WTC11 (cell line): ENCODE results near the gene LHFPL6. TPM values are rescaled to one million over a fixed set of nuclear protein-coding genes. Genes with fewer than 3 reads are reported as not detected.

Source experiments
- ATAC-seq: fragments of 200-7000 bp; cut with Tn5 transposase; 2 replicates; pipeline ENCODE4 v1.10.0; 2021; ENCODE audit warnings: mild to moderate bottlenecking, moderate library complexity
- CTCF ChIA-PET: fragments of 300-600 bp; sonication (Branson Sonifier 250); formaldehyde crosslinking; loops from one replicate; lab custom pipeline; 2021; ENCODE audit warnings: antibody characterized with exemption; lab: Charles Lee
- POLR2A ChIA-PET: fragments of 350-600 bp; sonication (Branson Sonifier 250); formaldehyde crosslinking; loops from one replicate; lab custom pipeline; 2021; ENCODE audit warnings: antibody characterized with exemption; lab: Charles Lee
- DNase-seq: peaks from one replicate; pipeline ENCODE4 v3.0.0; 2021; ENCODE audit warnings: low spot score
- H3K27ac Mint-ChIP-seq: 2 replicates; pipeline ENCODE4 v1.8.0; 2021; ENCODE audit warnings: mixed read lengths
- H3K27me3 Mint-ChIP-seq: 2 replicates; pipeline ENCODE4 v1.8.0; 2021; ENCODE audit warnings: low read depth, mild to moderate bottlenecking, moderate library complexity, mixed read lengths
- H3K36me3 Mint-ChIP-seq: 2 replicates; pipeline ENCODE4 v1.8.0; 2021; ENCODE audit warnings: mixed read lengths
- H3K4me1 Mint-ChIP-seq: 2 replicates; pipeline ENCODE4 v1.8.0; 2022; ENCODE audit warnings: mixed read lengths
- H3K4me3 Mint-ChIP-seq: 2 replicates; pipeline ENCODE4 v1.8.0; 2021; ENCODE audit warnings: mild to moderate bottlenecking, moderate library complexity, mixed read lengths
- H3K9me3 Mint-ChIP-seq: 2 replicates; pipeline ENCODE4 v1.8.0; 2021; ENCODE audit warnings: mixed read lengths
- ARID4B ChIP-seq: sonication (generic); formaldehyde crosslinking; IDR thresholded peaks from 2 replicates; pipeline ENCODE4 v1.8.0; 2023; ENCODE audit warnings: missing genetic modification reagents, mild to moderate bottlenecking, borderline replicate concordance
- CDX4 ChIP-seq: fragments of 250-450 bp; sonication (Bioruptor Pico); IDR thresholded peaks from 2 replicates; pipeline ENCODE4 v1.9.0; 2021; ENCODE audit warnings: moderate library complexity, mild to moderate bottlenecking, inconsistent platforms, borderline replicate concordance
- CREM ChIP-seq: sonication (generic); formaldehyde crosslinking; IDR thresholded peaks from 2 replicates; pipeline ENCODE4 v1.8.1; 2022; ENCODE audit warnings: mild to moderate bottlenecking, missing genetic modification reagents, moderate library complexity
- FOXP1 ChIP-seq: sonication (generic); formaldehyde crosslinking; IDR thresholded peaks from 2 replicates; pipeline ENCODE4 v1.8.0; 2022; ENCODE audit warnings: missing genetic modification reagents, mild to moderate bottlenecking, moderate library complexity, borderline replicate concordance
- IRF2 ChIP-seq: sonication (generic); formaldehyde crosslinking; IDR thresholded peaks from 2 replicates; pipeline ENCODE4 v1.8.0; 2022; ENCODE audit warnings: low read depth, missing genetic modification reagents, borderline replicate concordance
- JAZF1 ChIP-seq: fragments of 250-450 bp; sonication (Bioruptor Pico); IDR thresholded peaks from 2 replicates; pipeline ENCODE4 v1.9.0; 2021; ENCODE audit warnings: moderate library complexity, mild to moderate bottlenecking, inconsistent platforms
- JUN ChIP-seq: sonication (generic); formaldehyde crosslinking; IDR thresholded peaks from 2 replicates; pipeline ENCODE4 v1.8.0; 2023; ENCODE audit warnings: mild to moderate bottlenecking, missing genetic modification reagents
- MLX ChIP-seq: sonication (generic); formaldehyde crosslinking; IDR thresholded peaks from 2 replicates; pipeline ENCODE4 v1.8.1; 2023; ENCODE audit warnings: mild to moderate bottlenecking, missing genetic modification reagents, moderate library complexity
- NFATC4 ChIP-seq: fragments of 250-450 bp; sonication (Bioruptor Pico); IDR thresholded peaks from 2 replicates; pipeline ENCODE4 v1.9.0; 2021; ENCODE audit warnings: mild to moderate bottlenecking
- NR1H2 ChIP-seq: sonication (generic); formaldehyde crosslinking; IDR thresholded peaks from 2 replicates; pipeline ENCODE4 v1.9.0; 2021; ENCODE audit warnings: mild to moderate bottlenecking, moderate library complexity, missing genetic modification reagents
- OVOL2 ChIP-seq: fragments of 250-450 bp; sonication (Bioruptor Pico); IDR thresholded peaks from 2 replicates; pipeline ENCODE4 v1.9.0; 2021; ENCODE audit warnings: mild to moderate bottlenecking, borderline replicate concordance
- PRDM15 ChIP-seq: sonication (generic); formaldehyde crosslinking; IDR thresholded peaks from 2 replicates; pipeline ENCODE4 v1.8.0; 2022; ENCODE audit warnings: missing genetic modification reagents
- RELA ChIP-seq: sonication (generic); formaldehyde crosslinking; IDR thresholded peaks from 2 replicates; pipeline ENCODE4 v1.8.1; 2022; ENCODE audit warnings: missing genetic modification reagents, mild to moderate bottlenecking, borderline replicate concordance
- STAT6 ChIP-seq: sonication (generic); formaldehyde crosslinking; conservative IDR thresholded peaks from 2 replicates; pipeline ENCODE4 v1.8.1; 2023; ENCODE audit warnings: mild to moderate bottlenecking, low read depth, missing genetic modification reagents, moderate library complexity
- TCF7 ChIP-seq: sonication (generic); formaldehyde crosslinking; IDR thresholded peaks from 2 replicates; pipeline ENCODE4 v1.8.0; 2022; ENCODE audit warnings: mild to moderate bottlenecking, low read depth, missing genetic modification reagents, moderate library complexity
- TEAD4 ChIP-seq: sonication (generic); formaldehyde crosslinking; IDR thresholded peaks from 2 replicates; pipeline ENCODE4 v1.8.0; 2022; ENCODE audit warnings: mild to moderate bottlenecking, missing genetic modification reagents
- USF2 ChIP-seq: sonication (generic); formaldehyde crosslinking; IDR thresholded peaks from 2 replicates; pipeline ENCODE4 v1.8.1; 2023; ENCODE audit warnings: mild to moderate bottlenecking, missing genetic modification reagents, moderate library complexity
- ZNF121 ChIP-seq: sonication (generic); formaldehyde crosslinking; IDR thresholded peaks from 2 replicates; pipeline ENCODE4 v1.8.0; 2023; ENCODE audit warnings: missing genetic modification reagents
- ZNF263 ChIP-seq: sonication (generic); formaldehyde crosslinking; IDR thresholded peaks from 2 replicates; pipeline ENCODE4 v1.8.1; 2022; ENCODE audit warnings: low read depth, mild to moderate bottlenecking, moderate library complexity, missing genetic modification reagents
- ZNF281 ChIP-seq: sonication (generic); formaldehyde crosslinking; IDR thresholded peaks from 2 replicates; pipeline ENCODE4 v1.8.0; 2023; ENCODE audit warnings: mild to moderate bottlenecking, missing genetic modification reagents
- total RNA-seq: library from RNA; stranded (reverse); gene quantifications from 3 replicates; pipeline ENCODE4 v1.2.3, GENCODE V29; 2021

Gene LHFPL6
- total RNA-seq, 1 experiment from 2014 or later, result 4.5 TPM

GRCh38 chr13:39536274-39536673 lies 66.7 kb downstream of the LHFPL6 start (continued):
- TF ChIP-seq ARID4B (CRISPR knock-in tag), result no peak
- no peak for TF ChIP-seq OVOL2
- no peak for TF ChIP-seq TEAD4
- no peak for TF ChIP-seq TCF7 (CRISPR knock-in tag)
- no peak for TF ChIP-seq NR1H2 (CRISPR knock-in tag)
- no peak for TF ChIP-seq FOXP1 (CRISPR knock-in tag)
- TF ChIP-seq JUN (CRISPR knock-in tag), result no peak
- TF ChIP-seq PRDM15 (CRISPR knock-in tag), result no peak
- TF ChIP-seq, all 79 proteins: peak for 0

- peaks cover 12% of the 10 kb centered on the region for H3K4me1 Mint-ChIP-seq
- H3K36me3 Mint-ChIP-seq, result no peaks in the 10 kb centered on the region
- POLR2A ChIA-PET, result no interaction called here
- TF ChIP-seq TCF7 (CRISPR knock-in tag) (no peak), ZNF263 (CRISPR knock-in tag) (no peak), STAT6 (CRISPR knock-in tag) (no peak), IRF2 (no peak), USF2 (no peak), CREM (no peak), NFATC4 (CRISPR knock-in tag) (no peak), JAZF1 (no peak), MLX (no peak), RELA (CRISPR knock-in tag) (no peak), ZNF281 (no peak), CDX4 (CRISPR knock-in tag) (no peak), ZNF121 (CRISPR knock-in tag) (no peak)
- TF ChIP-seq, all 79 proteins: peak for 0
- Mint-ChIP-seq H3K27ac (no peak overlapping the region), H3K27me3 (no peaks in the 10 kb centered on the region), H3K9me3 (no peaks in the 10 kb centered on the region), H3K4me3 (no peak overlapping the region)
- ATAC-seq (no peak), DNase-seq (no peak)
- CTCF ChIA-PET, result no interaction called here
Measured at GRCh38 chr13:39533651-39534150, 69.3 kb downstream of the LHFPL6 start.
